ENCODE results near the gene ESPNL.

ESPNL gene

GRCh38 chr2:238130111-238130695, 30.1 kb downstream of the ESPNL start:
- DNase-seq: no peak

GRCh38 chr2:238130696-238131628, 30.8 kb downstream of the ESPNL start:
- no peak for DNase-seq

- no peak for DNase-seq
These were observed 31.8 kb downstream of the ESPNL start for GRCh38 chr2:238131761-238132462.

- DNase-seq: no peak
These were observed 32.6 kb downstream of the ESPNL start for GRCh38 chr2:238132463-238133450.

- DNase-seq: no peak
These were observed 33.6 kb downstream of the ESPNL start for GRCh38 chr2:238133499-238134392.

GRCh38 chr2:238134393-238134785, 34.2 kb downstream of the ESPNL start:
- no peak for DNase-seq

- no peak for DNase-seq
These were observed 35.5 kb downstream of the ESPNL start for GRCh38 chr2:238135601-238136150.

GRCh38 chr2:238136820-238137537, 36.8 kb downstream of the ESPNL start:
- peak in 1 of 2 donors; percentile 71 for DNase-seq

GRCh38 chr2:238137885-238138284, 37.7 kb downstream of the ESPNL start:
- no peak for DNase-seq

GRCh38 chr2:238138331-238139195, 38.4 kb downstream of the ESPNL start, which contains the start of gene KLHL30:
Gene KLHL30 (plus strand): TSS chr2:238138668. CDS start chr2:238140755, 2,087 bp downstream.
- DNase-seq: no peak

GRCh38 chr2:238139196-238140039, 39.3 kb downstream of the ESPNL start:
- DNase-seq: peak; percentile 11 to 22

GRCh38 chr2:238140040-238140439, 39.9 kb downstream of the ESPNL start:
- no peak for DNase-seq

- no peak for DNase-seq
These were observed 40.8 kb downstream of the ESPNL start for GRCh38 chr2:238140721-238141540.

GRCh38 chr2:238141541-238142318, 41.6 kb downstream of the ESPNL start:
- peak in 1 of 2 donors; percentile 35 for DNase-seq

- DNase-seq: no peak
These were observed 42.5 kb downstream of the ESPNL start for GRCh38 chr2:238142382-238143205.

All from CD4-positive, alpha-beta T cell treated with Interleukin-1 beta for 1 hour (primary cell).